Fibroblast of mammary gland (primary cell): ENCODE data around the gene FRMD3.

Source experiments
- DNase-seq: peaks from one replicate; pipeline ENCODE4 v3.0.0-alpha.2; 2010; ENCODE audit warnings: low read depth
- H3K4me3 ChIP-seq: 2 replicates; pipeline ENCODE4 v1.5.1; 2011; ENCODE audit warnings: low read depth, mild to moderate bottlenecking, low read length, moderate library complexity; ENCODE audit not compliant: control insufficient read depth
- TF ChIP-seq, protein P1 (sequence below): conservative IDR thresholded peaks from 2 replicates; pipeline ENCODE4 v1.5.1; 2011; ENCODE audit warnings: low read depth, low read length, inconsistent platforms; ENCODE audit not compliant: control insufficient read depth, insufficient read depth

FRMD3 gene

GRCh38 chr9:83430681-83431080, 107.5 kb downstream of the FRMD3 start:
- DNase-seq = no peak
- TF ChIP-seq, protein P1, sequence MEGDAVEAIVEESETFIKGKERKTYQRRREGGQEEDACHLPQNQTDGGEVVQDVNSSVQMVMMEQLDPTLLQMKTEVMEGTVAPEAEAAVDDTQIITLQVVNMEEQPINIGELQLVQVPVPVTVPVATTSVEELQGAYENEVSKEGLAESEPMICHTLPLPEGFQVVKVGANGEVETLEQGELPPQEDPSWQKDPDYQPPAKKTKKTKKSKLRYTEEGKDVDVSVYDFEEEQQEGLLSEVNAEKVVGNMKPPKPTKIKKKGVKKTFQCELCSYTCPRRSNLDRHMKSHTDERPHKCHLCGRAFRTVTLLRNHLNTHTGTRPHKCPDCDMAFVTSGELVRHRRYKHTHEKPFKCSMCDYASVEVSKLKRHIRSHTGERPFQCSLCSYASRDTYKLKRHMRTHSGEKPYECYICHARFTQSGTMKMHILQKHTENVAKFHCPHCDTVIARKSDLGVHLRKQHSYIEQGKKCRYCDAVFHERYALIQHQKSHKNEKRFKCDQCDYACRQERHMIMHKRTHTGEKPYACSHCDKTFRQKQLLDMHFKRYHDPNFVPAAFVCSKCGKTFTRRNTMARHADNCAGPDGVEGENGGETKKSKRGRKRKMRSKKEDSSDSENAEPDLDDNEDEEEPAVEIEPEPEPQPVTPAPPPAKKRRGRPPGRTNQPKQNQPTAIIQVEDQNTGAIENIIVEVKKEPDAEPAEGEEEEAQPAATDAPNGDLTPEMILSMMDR = no peak
- no peak overlapping the region for H3K4me3 ChIP-seq

GRCh38 chr9:83429229-83429628, 109.0 kb downstream of the FRMD3 start:
- no peak overlapping the region for H3K4me3 ChIP-seq

DNA sequence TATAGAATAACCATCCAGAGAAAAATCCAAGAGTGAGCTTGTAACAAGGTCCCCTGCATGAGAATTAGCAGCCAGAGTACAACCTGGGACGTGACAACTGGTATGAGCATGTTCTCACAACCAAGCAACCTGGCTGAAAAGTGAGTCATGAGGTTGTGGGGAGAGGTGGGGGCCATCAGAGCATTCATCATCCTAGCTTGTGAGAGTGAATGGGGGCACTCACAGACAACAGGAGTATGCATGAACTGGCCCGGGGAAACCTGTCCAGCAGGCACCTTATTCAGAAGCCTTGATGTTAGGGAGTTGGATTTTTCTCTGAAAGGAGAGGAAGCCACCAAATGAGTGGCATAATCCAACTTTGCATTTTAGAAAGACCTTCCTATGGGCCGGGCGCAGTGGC, 113.0 kb downstream of the FRMD3 start:
- DNase-seq = no peak
- H3K4me3 ChIP-seq = no peak overlapping the region
- TF ChIP-seq, protein P1 = no peak

More at GRCh38 chr9:83429229-83429628, 109.0 kb downstream of the FRMD3 start:
- TF ChIP-seq, protein P1 = no peak
- no peak for DNase-seq

- DNase-seq = no peak
- TF ChIP-seq, protein P1 = no peak
- H3K4me3 ChIP-seq = no peak overlapping the region
Observed at GRCh38 chr9:83424831-83425230, 113.4 kb downstream of the FRMD3 start.

DNA sequence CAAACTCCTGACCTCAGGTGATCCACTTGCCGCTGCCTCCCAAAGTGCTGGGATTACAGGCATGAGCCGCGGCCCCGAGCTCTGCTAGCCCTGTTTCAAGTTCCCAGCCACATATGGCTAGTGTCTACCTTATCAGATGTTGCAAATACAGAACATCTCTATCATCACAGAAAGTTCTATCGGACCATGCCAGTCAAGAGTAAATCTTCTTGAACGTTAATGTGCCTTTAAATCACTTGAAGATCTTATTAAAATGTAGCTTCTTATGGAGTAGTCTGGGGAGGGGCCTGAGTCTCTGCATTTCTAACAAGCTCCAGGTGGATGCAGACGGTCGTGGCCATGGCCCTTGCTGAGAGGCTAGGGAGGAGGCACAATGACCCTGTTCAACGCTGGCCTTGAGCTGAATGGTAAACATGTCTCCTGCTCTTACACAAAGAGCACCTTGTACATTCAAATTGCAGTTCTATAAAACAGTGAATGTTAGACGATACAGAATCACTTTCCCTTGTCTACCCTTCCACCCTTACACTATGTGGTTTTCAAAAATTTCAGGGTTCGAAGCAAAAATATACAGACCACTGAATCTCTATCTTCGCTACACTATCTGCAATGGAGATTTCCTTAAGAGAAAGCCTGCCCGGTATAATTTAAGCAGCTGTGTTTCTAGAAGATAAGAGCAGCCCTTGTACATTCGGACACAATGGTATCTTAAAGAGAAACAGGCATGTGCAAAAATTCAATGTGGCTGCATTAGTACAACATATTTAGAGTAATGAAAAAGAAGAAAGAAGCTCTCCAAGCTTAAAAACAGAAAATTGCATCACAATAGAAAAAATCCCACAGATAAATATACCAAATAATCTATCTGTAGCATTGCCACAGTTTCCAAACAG, 114.1 kb downstream of the FRMD3 start:
- TF ChIP-seq, protein P1 = no peak
- DNase-seq = no peak
- no peak overlapping the region for H3K4me3 ChIP-seq

DNA sequence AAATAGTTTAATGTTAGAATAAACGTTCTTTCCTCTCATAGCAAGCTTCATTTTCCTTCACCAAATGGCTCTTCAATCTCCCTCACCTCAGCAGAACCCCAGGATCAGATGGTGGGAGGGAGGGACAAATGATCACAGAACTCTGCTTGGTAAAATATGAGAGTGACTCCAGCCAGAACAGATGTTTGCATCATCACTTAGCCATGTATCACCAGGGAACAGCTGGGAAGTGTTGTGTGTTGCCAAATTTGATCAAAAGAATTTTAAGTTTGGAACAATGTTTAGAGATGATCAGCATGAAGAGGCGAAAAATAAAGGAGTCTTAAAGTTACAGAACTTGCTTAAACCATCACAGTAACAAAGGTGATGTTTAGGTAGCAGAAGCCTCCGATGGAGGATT, 115.7 kb downstream of the FRMD3 start:
- TF ChIP-seq, protein P1 = no peak
- no peak overlapping the region for H3K4me3 ChIP-seq

GRCh38 chr9:83420486-83420885, 117.7 kb downstream of the FRMD3 start:
- H3K4me3 ChIP-seq = no peak overlapping the region
- TF ChIP-seq, protein P1 = no peak
- no peak for DNase-seq

More for the DNA sequence above, 115.7 kb downstream of the FRMD3 start:
- peak; percentile 67 for DNase-seq
